ENCODE data around the gene CWC22.

GRCh38 chr2:180002198-180002770, 4.8 kb downstream of the CWC22 start:
- TF ChIP-seq CTCF (IDR thresholded peaks at IDR 0.05), result no peak
- TF ChIP-seq POLR2A (IDR thresholded peaks at IDR 0.05), result no peak

All from transverse colon (tissue), 3 donors.